GM18907 (cell line): ENCODE measurements around the gene RAI1.
"Not testable (repeated sequence)": the region's sequence is repeated elsewhere in the genome, so short reads cannot be mapped to it uniquely, and the experiment has no call there.

Experiments used
- ATAC-seq: cut with Tn5 transposase; IDR thresholded peaks from one replicate; pipeline ENCODE4 v1.9.1; 2021; ENCODE audit warnings: mild to moderate bottlenecking, moderate library complexity; ENCODE audit not compliant: unreplicated experiment

RAI1 gene

DNA sequence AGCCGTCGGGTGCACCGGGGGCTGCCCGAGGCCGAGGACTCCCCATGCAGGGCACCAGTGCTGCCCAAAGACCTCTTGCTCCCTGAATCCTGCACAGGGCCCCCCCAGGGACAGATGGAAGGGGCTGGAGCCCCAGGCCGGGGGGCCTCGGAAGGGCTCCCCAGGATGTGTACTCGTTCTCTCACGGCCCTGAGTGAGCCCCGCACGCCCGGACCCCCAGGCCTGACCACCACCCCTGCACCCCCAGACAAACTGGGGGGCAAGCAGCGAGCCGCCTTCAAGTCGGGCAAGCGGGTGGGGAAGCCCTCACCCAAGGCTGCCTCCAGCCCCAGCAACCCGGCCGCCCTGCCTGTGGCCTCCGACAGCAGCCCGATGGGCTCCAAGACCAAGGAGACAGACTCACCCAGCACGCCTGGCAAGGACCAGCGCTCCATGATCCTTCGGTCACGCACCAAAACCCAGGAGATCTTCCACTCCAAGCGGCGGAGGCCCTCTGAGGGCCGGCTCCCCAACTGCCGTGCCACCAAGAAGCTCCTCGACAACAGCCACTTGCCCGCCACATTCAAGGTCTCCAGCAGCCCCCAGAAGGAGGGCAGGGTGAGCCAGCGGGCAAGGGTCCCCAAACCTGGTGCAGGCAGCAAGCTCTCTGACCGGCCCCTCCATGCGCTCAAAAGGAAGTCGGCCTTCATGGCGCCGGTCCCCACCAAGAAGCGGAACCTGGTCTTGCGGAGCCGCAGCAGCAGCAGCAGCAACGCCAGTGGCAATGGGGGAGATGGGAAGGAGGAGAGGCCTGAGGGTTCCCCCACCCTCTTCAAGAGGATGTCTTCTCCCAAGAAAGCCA, 114.9 kb downstream of the RAI1 start:
- ATAC-seq: no peak

DNA sequence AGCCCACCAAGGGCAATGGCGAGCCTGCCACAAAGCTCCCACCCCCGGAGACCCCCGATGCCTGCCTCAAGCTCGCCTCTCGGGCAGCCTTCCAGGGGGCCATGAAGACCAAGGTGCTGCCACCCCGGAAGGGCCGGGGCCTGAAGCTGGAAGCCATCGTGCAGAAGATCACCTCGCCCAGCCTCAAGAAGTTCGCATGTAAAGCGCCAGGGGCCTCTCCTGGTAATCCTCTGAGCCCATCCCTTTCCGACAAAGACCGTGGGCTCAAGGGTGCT, 115.5 kb downstream of the RAI1 start:
- ATAC-seq: no peak

DNA sequence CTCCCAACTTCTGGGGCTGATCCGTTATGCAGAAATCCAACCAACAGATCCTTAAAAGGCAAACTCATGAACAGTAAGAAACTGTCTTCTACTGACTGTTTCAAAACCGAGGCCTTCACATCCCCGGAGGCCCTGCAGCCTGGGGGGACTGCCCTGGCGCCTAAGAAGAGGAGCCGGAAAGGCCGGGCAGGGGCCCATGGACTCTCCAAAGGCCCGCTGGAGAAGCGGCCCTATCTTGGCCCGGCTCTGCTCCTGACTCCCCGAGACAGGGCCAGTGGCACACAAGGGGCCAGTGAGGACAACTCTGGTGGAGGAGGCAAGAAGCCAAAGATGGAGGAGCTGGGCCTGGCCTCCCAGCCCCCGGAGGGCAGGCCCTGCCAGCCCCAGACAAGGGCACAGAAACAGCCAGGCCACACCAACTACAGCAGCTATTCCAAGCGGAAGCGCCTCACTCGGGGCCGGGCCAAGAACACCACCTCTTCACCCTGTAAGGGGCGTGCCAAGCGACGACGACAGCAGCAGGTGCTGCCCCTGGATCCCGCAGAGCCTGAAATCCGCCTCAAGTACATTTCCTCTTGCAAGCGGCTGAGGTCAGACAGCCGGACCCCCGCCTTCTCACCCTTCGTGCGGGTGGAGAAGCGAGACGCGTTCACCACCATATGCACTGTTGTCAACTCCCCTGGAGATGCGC, 116.0 kb downstream of the RAI1 start:
- no peak for ATAC-seq

DNA sequence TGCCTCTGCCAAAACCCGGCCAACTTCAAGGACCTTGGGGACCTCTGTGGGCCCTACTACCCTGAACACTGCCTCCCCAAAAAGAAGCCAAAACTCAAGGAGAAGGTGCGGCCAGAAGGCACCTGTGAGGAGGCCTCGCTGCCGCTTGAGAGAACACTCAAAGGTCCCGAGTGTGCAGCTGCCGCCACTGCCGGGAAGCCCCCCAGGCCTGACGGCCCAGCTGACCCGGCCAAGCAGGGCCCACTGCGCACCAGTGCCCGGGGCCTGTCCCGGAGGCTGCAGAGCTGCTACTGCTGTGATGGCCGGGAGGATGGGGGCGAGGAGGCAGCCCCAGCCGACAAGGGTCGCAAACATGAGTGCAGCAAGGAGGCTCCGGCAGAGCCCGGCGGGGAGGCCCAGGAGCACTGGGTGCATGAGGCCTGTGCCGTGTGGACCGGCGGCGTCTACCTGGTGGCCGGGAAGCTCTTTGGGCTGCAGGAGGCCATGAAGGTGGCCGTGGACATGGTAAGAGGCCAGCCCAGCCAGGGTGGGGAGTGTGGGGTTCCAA, 116.8 kb downstream of the RAI1 start:
- ATAC-seq: no peak

DNA sequence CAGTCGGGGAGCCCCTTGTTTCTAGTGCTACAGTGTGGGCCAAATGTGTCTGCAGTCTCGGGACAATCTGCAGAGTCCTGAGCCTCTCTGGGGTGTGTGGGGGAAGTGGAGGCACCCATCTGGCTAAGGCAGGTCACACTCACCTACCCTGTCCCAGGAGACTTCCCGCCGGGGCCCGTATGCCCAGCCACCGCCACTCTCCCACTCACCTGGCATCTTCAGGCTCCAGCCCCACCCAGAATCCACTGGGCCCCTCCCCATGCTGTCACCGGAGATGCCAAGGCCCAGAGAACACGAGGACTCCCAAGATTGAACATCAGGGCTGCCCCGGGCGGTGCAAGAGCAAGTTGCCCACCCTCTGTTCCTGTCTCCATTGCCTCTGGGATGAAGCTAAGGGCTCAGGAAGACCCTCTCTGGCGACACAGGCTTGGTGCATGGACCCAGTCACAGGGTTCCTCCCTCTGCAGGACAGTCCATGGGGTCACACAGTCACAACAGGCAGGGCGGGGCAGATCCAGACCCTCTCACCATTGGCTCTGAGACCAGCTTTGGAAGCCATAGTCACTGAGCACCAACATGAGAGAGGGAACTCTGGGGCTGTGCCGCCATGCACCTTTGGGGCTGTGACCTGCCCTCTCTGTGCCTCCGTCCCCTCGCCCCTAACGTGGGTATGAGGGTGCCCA, 117.5 kb downstream of the RAI1 start:
- no peak for ATAC-seq

DNA sequence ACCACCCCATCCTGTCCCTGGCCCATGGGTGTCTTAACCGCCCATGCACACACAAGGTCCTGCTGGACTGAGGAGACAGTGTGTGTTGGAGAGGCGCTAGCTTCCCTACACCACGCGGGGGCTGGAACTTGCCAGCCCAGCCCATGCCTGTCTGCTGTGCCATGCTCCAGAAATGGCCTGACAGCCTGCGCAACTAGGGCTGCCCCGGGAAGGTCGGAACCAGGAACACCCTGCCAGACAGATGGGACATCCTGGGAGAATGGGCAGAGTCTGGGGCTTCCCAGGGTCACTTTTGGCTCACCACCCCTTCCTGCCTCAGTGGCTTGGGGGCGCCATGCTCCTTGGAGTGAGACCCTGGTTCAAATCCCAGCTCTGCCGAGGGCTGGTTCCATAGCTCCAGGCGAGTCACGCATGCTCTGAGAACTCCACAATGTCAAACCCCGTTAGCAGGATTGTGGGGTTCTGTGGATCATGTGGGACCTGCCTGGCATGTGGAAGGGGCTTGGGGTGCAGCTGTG, 119.3 kb downstream of the RAI1 start:
- ATAC-seq: no peak

DNA sequence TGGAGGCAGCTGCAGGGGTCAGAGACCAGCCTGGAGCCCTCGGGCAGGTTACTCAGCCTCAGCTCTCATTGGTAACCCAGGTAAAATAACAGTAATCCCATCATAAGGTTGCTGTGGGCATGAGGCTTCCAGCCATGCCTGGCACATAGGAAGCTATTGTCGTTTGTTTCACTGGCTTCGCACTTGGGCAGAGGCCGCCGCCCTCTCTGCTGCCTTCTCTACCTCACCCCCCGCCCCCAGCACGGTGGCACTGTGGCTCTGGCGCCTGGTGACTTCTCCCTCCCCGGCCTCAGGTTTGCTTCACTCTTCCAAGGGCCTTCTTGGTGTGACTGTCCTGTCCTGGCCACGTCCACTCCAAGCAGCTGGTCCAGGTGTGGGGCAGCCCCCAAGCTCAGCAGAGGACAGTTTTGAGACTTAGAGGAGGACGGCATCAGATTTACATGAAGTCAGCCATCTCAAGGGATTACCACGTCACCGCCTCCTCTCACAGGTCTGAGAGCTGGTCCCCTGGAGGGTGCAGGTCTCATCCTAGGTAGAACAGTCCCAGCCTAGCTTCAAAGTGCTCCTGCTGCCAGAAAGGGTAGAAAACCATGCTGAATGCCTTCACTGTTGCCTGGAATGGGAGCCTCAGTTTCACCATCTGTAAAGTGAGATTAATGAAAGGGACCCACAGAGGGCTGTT, 120.7 kb downstream of the RAI1 start:
- no peak for ATAC-seq

DNA sequence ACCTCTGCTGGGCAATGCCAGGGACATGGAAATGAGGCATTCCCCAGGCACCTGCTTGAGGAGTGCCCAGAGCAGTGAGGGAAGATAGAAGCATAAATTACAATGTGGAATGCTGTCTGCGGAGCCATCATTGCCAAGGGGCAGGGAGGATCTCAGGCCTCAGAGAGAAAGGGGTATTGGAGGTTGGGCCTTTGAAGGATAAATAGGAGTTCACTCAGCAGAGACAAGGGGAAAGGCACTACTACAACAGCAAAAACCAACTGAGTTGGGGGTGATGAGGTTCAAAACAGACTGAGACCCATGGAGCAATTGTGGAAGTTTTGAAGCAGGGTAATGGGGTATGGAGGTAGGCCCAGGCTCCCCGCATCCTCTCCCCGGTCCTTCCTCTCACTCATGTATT, 122.7 kb downstream of the RAI1 start:
- no peak for ATAC-seq

DNA sequence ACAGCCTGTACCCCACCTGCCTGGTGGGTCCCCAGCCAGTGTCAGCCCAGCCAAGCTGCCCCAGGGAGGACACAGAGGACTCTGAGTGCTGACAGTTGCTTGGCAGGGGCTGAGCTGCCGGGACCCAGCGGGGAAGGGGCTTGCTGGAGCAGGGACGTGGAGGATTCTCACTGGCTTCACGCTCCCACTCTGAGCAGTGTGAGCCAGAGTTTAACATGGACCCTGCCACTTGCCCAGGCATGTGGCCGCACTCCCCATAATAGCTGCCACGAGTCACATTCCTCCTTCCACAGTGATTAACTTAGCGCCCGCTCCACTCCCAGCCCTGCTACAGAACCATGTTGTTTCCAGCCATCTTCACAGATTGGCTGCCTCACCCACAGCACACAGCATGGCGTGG, 124.3 kb downstream of the RAI1 start:
- ATAC-seq: no peak

DNA sequence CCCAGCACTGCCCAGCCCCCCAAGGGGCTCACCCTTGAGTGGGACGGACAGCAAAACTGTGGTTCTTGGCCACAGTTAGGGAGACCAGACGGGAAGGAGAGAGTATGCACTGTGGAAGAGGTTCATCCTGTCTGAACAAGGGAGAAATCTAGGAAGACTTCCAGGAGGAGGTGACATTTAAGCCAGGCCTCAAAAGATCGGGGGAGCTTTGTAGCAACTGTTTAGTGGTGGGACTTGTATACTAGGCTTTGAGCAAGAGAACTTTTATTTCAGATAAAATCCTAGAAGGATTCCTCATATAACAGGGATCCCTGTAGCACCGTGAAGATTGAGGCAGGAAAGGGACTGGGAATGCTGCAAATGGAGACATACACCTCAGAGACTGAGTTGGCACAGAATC, 124.8 kb downstream of the RAI1 start:
- ATAC-seq: no peak

DNA sequence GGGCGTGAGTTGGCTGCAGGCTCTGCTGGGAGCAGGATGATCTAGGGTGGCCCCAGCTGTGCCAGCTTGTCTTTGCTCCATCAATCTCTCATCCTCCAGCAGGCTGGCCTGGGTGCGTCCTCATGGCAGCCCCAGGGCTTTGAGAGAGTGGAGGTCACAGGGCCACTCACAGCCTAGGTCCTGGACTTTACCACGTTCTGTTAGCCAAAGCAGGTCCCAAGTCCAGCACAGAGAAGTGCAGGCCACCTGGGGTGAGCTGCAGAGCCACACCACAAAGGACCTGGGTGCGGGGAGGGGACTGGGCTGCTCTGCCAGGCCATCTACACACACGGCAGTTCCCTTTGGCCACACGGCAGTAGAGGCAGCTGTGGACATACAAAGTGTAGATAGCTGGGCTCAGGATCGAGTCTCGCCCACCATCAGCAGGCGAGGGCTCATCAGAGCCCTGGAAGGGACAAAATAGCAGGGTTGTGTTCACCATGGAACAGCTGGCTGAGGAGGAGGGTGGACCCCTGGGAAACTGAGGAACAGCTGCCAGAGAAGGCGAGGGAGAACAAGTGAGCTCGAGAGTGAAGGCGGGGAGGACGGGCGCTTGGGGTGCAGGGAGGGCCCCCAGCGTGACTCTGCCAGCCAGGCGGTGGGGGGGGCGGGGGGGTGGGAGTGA, 125.5 kb downstream of the RAI1 start:
- no peak for ATAC-seq

DNA sequence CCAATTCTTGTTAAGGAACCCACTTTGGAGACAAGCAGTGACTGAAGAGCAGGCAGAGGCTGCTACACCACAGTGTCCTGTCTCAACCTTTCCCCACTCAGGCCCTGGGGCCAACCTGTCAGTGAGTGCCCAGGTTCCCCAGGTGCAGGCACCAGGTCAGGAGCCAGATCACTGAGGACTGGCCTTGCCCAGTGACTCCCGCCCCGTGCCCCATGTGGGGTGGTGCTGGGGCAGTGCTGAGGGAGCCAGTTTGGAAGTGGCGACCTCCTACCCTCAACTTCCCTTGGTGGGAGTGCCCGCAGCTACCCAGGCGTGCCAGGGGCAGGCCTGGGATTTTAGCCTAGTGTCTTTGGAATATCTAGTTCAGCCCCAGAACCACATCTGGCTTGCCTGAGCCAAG, 126.2 kb downstream of the RAI1 start:
- ATAC-seq: no peak

DNA sequence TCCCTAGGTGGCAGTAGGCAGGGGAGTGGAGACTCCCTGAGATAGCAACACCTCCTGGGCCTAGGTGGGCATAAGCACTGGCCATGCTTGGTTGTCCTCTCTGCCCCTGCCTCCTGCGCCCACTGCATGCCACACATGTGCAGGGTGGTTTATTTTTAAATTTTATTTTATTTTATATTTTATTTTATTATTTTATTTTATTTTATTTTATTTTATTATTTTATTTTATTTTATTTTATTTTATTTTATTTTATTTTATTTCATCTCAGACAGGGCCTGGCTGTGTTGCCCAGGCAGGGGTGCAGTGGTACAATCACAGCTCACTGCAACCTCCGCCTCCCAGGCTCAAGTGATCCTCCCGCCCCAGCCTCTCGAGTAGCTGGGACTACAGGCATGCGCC, 126.9 kb downstream of the RAI1 start:
- not testable (repeated sequence) for ATAC-seq

DNA sequence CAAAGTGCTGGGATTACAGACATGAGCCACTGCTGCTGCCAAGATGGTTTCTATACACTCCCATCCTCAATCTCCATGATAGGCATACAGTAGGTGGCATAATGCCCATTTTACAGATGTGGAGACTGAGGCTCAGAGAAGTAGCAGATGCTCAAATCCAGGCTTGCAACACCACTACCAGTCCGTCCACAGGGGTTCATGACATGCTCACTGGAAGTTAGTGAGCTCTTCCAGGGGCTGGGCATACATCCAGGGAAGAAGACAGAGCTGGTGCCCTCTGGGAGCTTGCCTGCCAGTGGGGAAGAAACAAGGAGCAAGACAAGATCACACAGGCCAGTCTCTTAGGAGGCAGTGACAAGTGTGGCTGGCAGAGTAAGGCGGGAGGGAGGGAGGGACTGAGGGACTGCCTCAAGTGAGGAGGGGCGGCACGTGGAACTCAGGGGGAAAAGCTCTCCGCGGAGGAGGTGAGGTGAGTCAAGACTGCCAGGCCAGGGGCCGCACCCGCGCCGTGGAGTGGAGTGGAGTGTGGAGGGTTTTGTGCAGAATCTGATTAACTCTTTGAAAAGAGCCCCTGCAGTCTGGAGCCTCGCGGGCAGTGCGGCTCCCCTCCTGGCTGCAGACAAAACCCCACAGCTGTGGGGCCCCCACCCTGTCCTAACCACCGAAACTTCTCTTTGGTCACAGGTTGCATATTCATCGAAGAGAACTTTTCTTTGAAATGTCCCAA, 127.6 kb downstream of the RAI1 start:
- no peak for ATAC-seq

DNA sequence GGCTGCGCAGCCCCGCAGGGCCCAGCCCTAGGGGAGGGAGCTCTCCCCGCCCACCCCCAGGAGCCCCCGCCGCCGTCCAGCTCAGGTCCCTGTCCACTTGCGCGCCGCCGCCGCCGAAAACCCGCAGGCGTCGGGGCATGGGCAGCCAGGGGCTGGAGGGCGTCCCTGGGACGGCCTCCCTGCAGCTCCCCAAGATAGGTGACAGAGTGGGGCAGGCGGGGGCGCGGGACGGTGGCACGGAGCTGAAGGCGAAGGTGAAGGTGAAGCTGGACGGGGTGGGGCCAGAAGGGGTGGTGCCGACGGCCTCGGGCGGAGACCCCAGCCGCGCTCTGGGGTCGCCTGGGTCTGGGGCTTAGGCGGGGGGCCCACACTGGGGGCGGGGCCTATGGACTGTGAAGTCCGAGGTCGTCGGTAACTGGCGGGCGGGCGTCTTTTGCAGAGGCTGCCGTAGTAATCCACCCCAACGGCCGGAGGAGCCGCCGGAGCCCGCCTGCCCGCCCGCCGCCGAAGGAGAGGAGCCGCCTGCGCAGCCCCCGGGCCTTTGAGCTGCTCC, 128.3 kb downstream of the RAI1 start:
- no peak for ATAC-seq

DNA sequence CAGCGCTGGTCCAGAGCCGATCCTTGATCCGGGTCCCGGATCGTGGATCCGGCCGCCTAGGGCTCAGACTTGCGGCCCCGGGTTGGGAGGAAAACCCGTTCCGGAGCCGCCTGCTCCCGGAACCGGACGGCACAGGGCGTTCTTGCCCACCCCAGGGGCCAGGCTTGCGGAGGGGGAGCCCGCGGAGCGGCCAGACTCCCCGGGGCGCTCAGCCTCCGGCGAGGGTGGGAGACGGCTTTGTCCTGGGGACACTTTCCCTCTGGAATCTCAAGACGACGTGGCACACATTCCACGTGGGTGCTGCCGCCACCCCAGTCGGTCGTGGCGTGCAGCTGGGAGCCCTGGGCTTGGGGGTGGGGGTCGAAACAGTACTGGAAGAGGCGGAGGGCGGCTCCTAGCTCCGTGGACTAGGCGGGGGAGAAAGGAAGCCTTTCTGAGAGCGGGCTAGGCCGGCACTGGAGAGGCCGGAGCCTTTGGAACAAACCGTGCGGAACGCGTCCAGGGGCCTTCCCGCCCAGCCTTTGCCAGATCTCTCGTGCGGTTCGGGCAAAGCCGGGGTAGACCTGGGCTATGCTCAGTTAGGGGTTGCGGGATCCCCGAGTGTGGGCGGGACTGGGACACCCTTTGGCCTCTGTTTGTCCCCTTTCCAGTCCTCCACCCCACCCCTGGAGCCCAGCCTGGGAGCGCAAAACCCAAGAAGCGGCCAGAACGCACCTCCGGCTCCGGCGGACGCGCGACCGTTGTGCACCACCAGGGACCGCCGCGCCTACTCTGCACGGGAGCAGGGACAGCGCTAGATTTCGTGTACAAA, 129.0 kb downstream of the RAI1 start:
- ATAC-seq: no peak

DNA sequence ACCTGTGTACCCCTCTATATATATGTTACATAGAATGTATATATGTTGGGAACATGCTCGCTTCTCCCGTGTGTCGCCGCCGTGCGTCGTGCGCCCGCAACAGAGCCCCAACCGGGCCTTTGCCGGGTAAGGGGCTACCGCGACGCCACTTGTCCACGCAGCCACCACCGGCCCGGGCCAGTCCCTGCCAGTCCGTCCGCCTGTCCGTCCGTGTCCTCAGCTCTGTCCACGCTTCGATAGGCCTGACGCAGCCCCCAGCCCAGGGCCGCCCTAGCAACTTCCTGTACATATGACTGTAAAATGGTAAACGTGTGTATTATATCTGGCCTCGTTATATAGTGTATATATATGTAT, 129.6 kb downstream of the RAI1 start:
- ATAC-seq: no peak

DNA sequence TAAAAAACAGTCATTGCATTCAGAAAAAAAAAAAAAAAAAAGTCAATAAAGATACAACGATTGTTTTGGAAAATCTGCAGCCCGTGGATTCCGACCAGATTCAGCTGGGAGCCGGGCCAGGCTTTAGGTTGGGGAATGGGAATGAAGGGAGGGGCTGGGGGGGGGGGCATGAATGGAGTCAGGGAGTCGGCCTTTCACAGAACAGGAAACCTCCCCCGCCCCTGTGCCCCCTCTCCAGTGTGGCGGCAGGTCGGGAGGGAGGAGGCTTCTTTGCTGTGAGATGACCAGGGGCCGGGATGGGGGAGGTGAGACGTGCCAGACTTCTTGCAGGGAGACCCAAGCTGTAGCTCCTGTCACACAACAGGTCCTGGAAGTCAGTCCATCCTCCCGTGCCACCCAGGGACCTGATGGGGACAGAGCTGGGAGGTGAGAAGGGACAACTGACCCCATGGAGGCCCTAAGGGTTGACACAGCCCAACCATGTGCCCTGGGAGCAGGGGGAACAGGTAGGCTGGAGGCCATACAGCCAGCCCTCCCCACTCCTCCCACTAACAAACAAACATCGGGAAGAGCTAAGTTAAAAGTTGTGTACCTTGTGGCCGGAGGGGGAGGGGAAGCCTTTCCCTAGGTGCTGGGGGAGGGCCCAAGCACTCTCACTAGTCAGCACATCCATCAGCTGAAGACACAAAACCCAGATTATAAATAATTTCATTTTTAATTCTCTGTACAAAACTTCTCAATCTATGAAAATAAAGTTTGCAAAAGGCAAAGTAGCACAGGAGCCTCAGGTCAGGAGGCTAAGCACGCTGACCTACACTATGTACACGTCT, 130.3 kb downstream of the RAI1 start:
- ATAC-seq: no peak
